Prostate gland (tissue), 2 donors: ENCODE data around the gene CALML6. TPM values are rescaled to one million over a fixed set of nuclear protein-coding genes. Genes with fewer than 3 reads are reported as not detected.

Experiments
- DNase-seq: peaks from one replicate; pipeline ENCODE4 v3.0.0-alpha.2; 2019; ENCODE audit warnings: low spot score
- H3K27ac ChIP-seq, 2 donors: fragments of 200-600 bp; sonication (generic); 2 replicates each; pipeline ENCODE4 v1.5.1; 2017 to 2019
- H3K27me3 ChIP-seq: fragments of 200-600 bp; sonication (generic); replicated peaks from 2 replicates; pipeline ENCODE4 v1.5.1; 2019; ENCODE audit not compliant: insufficient read depth
- H3K36me3 ChIP-seq, 2 donors: fragments of 200-600 bp; sonication (generic); 1 replicate in 1 of 2; 2 replicates in 1 of 2; pipeline versions ENCODE4 v1.5.1 to v1.8.1; 2017 to 2019
- H3K4me1 ChIP-seq: fragments of 200-600 bp; sonication (generic); replicated peaks from 2 replicates; pipeline ENCODE4 v1.5.1; 2019
- H3K4me3 ChIP-seq, 2 donors: fragments of 200-600 bp; sonication (generic); 2 replicates each; pipeline ENCODE4 v1.5.1; 2017 to 2019
- H3K9me3 ChIP-seq: fragments of 200-600 bp; sonication (generic); 2 replicates; pipeline ENCODE4 v1.5.1; 2017
- CTCF ChIP-seq, 4 experiments: fragments of 200-600 bp in 2 of 4; fragments of 450-650 bp in 2 of 4; sonication (generic) in 2 of 4; IDR thresholded peaks; 1 replicate in 3 of 4; 2 replicates in 1 of 4; pipeline ENCODE4 v1.5.1; 2016 to 2019; ENCODE audit warnings: antibody characterized with exemption in 4 of 4, mild to moderate bottlenecking in 2 of 4, moderate library complexity in 2 of 4
- POLR2A ChIP-seq: fragments of 450-650 bp; IDR thresholded peaks from one replicate; pipeline ENCODE4 v1.6.1; 2016; ENCODE audit warnings: antibody characterized with exemption, mild to moderate bottlenecking
- POLR2AphosphoS5 ChIP-seq: sonication (generic); formaldehyde crosslinking; IDR thresholded peaks from one replicate; pipeline ENCODE4 v1.6.1; 2017; ENCODE audit warnings: antibody characterized with exemption
- WGBS: methylation state at CpG from one replicate; pipeline ENCODE4 v1.1.5; 2018; 5-methylcytosine and 5-hydroxymethylcytosine counted together
- intact Hi-C: fragments of 100-400 bp; cut with DNase I; formaldehyde crosslinking; loops from one replicate; pipeline ENCODE4 v1.14.2; 2022
- total RNA-seq, 2 donors: library from RNA; depleted of rRNA; stranded (reverse); fragments of >200 nt; gene quantifications; one replicate each; pipeline ENCODE4 v1.1.0, GENCODE V29; 2016

The CALML6 gene
- total RNA-seq, 2 donors from 2014 or later = 0.18 to 0.28 TPM

- no peak for DNase-seq
- H3K9me3 ChIP-seq = no peaks in the 10 kb centered on the region
- no peaks in the 10 kb centered on the region for H3K36me3 ChIP-seq
- H3K4me1 ChIP-seq = peaks cover 3% of the 10 kb centered on the region
- no peak for TF ChIP-seq CTCF (IDR thresholded peaks at IDR 0.05)
- no peak for TF ChIP-seq POLR2A
- no peak for TF ChIP-seq POLR2AphosphoS5
- no peak overlapping the region for H3K27ac ChIP-seq
- H3K27me3 ChIP-seq = no peaks in the 10 kb centered on the region
- intact Hi-C loops = loop anchor here (10.0 kb wide), 1 partner anchor 145 kb away; no protein-coding TSS in a partner anchor
- 91% methylated on average over 9 of the region's 9 CpGs for WGBS
- H3K4me3 ChIP-seq = no peak overlapping the region
Observed at GRCh38 chr1:1899967-1900327, 15.1 kb upstream of the CALML6 start.

GRCh38 chr1:1900883-1901640, 14.0 kb upstream of the CALML6 start:
- Histone ChIP-seq H3K27ac (no peak overlapping the region), H3K36me3 (no peaks in the 10 kb centered on the region), H3K4me1 (no peaks in the 10 kb centered on the region), H3K27me3 (no peaks in the 10 kb centered on the region), H3K9me3 (no peaks in the 10 kb centered on the region), H3K4me3 (no peak overlapping the region)
- intact Hi-C loops = loop anchor here (10.0 kb wide), 1 partner anchor 146 kb away; no protein-coding TSS in a partner anchor
- TF ChIP-seq CTCF (IDR thresholded peaks at IDR 0.05) (no peak), POLR2AphosphoS5 (no peak), POLR2A (no peak)
- no peak for DNase-seq
- WGBS = 74% methylated on average over 14 of the region's 14 CpGs

- H3K4me1 ChIP-seq = no peaks in the 10 kb centered on the region
- H3K36me3 ChIP-seq = no peaks in the 10 kb centered on the region
- H3K27ac ChIP-seq = no peak overlapping the region
- H3K4me3 ChIP-seq = no peak overlapping the region
- no peaks in the 10 kb centered on the region for H3K9me3 ChIP-seq
- DNase-seq = no peak
- TF ChIP-seq CTCF (IDR thresholded peaks at IDR 0.05) (no peak), POLR2A (no peak)
- no peaks in the 10 kb centered on the region for H3K27me3 ChIP-seq
- 70% methylated on average over 9 of the region's 13 CpGs for WGBS
- intact Hi-C loops = loop anchor here (10.0 kb wide), 1 partner anchor 147 kb away; no protein-coding TSS in a partner anchor
Observed at GRCh38 chr1:1901641-1902294, 13.3 kb upstream of the CALML6 start.

GRCh38 chr1:1903224-1903623, 11.8 kb upstream of the CALML6 start:
- no peak overlapping the region for H3K4me3 ChIP-seq
- 97% methylated on average over 12 of the region's 12 CpGs for WGBS
- no peak for DNase-seq
- H3K4me1 ChIP-seq = peaks cover 3% of the 10 kb centered on the region
- H3K27me3 ChIP-seq = no peaks in the 10 kb centered on the region
- intact Hi-C loops = loop anchor here (10.0 kb wide), 1 partner anchor 148 kb away; no protein-coding TSS in a partner anchor
- no peak overlapping the region for H3K27ac ChIP-seq
- H3K9me3 ChIP-seq = no peaks in the 10 kb centered on the region
- TF ChIP-seq POLR2AphosphoS5 (no peak), CTCF (IDR thresholded peaks at IDR 0.05) (no peak), POLR2A (no peak)
- no peaks in the 10 kb centered on the region for H3K36me3 ChIP-seq
